Measurements from ENCODE around the gene MED19.

DNA sequence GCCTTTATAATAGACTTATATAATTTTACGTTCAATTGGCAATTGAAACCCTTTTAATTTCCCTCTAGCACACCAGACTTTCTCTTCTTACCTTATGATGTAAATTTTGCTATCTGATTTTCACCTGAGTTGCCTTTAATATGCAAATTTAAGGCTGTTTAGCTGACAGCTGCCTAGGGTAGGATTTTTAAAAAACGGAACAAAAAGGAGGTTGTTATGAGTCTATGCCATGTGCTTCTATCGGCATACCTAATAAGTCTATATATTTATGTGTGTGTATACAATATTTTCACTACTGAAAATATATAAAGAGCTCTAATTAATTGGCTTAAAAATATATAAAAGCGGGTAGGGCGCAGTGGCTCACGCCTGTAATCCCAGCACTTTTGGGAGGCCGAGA, 17.5 kb upstream of the MED19 start:
- no peak for TF ChIP-seq SIN3A (IDR thresholded peaks at IDR 0.05; ENCODE audit: borderline replicate concordance, insufficient read depth, low read length)
- TF ChIP-seq TAF1 (IDR thresholded peaks at IDR 0.05; ENCODE audit: borderline replicate concordance, insufficient read depth, low read length): no peak
- no peak for TF ChIP-seq POLR2AphosphoS5 (IDR thresholded peaks at IDR 0.05; ENCODE audit: low read depth, low read length)
- TF ChIP-seq, protein P1, sequence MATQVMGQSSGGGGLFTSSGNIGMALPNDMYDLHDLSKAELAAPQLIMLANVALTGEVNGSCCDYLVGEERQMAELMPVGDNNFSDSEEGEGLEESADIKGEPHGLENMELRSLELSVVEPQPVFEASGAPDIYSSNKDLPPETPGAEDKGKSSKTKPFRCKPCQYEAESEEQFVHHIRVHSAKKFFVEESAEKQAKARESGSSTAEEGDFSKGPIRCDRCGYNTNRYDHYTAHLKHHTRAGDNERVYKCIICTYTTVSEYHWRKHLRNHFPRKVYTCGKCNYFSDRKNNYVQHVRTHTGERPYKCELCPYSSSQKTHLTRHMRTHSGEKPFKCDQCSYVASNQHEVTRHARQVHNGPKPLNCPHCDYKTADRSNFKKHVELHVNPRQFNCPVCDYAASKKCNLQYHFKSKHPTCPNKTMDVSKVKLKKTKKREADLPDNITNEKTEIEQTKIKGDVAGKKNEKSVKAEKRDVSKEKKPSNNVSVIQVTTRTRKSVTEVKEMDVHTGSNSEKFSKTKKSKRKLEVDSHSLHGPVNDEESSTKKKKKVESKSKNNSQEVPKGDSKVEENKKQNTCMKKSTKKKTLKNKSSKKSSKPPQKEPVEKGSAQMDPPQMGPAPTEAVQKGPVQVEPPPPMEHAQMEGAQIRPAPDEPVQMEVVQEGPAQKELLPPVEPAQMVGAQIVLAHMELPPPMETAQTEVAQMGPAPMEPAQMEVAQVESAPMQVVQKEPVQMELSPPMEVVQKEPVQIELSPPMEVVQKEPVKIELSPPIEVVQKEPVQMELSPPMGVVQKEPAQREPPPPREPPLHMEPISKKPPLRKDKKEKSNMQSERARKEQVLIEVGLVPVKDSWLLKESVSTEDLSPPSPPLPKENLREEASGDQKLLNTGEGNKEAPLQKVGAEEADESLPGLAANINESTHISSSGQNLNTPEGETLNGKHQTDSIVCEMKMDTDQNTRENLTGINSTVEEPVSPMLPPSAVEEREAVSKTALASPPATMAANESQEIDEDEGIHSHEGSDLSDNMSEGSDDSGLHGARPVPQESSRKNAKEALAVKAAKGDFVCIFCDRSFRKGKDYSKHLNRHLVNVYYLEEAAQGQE (IDR thresholded peaks at IDR 0.05; ENCODE audit: insufficient read depth in 1 of 2, low read depth in 2 of 2, low read length in 2 of 2): no peak
